Lower leg skin (tissue), 3 donors: ENCODE data around the gene KIF5C.

ENCODE experiments used
- CTCF ChIP-seq, 3 donors: fragments of 450-650 bp; IDR thresholded peaks; one replicate each; pipeline ENCODE4 v1.5.1; 2016; ENCODE audit warnings: antibody characterized with exemption in 3 of 3, mild to moderate bottlenecking in 3 of 3, moderate library complexity in 2 of 3
- POLR2A ChIP-seq, 2 donors: fragments of 450-650 bp; IDR thresholded peaks; one replicate each; pipeline ENCODE4 v1.6.1; 2016 to 2017; ENCODE audit warnings: antibody characterized with exemption in 2 of 2, mild to moderate bottlenecking in 1 of 2, moderate library complexity in 1 of 2

GRCh38 chr2:148922776-148923475 lies 47.9 kb downstream of the KIF5C start:
- TF ChIP-seq CTCF (IDR thresholded peaks at IDR 0.05) = no peak
- no peak for TF ChIP-seq POLR2A (IDR thresholded peaks at IDR 0.05)
